Measurements from ENCODE around the gene SORL1. TPM values are rescaled to one million over a fixed set of nuclear protein-coding genes. Genes with fewer than 3 reads are reported as not detected.

The SORL1 gene
- total and polyA plus RNA-seq, 9 of the 15 experiments (the other 6 are each of a cell fraction or from before 2014, with no cell fraction given), result 0.01 to 0.66 TPM; not detected in 7

DNA sequence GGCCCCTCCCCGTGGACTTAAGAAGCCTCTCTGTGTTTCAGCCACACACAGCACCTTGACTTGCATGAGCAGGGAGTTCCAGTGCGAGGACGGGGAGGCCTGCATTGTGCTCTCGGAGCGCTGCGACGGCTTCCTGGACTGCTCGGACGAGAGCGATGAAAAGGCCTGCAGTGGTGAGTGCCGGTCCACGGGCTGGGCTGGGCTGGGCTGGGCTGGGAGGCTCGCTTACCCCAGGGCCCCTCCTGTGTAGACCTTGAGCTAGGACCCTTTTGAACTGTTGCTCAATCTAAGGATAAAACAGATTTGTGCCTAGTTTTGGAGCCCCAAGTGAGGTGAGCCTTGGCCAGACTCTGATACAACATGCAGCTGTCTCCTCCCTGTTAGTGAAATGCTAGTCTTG lies 152.0 kb downstream of the SORL1 start:
- Histone ChIP-seq H3K9me3 (replicated peaks; ENCODE audit: control insufficient read depth, insufficient read depth, low read depth, low read length) (no peaks in the 10 kb centered on the region), H3K27me3 (ENCODE audit: control insufficient read depth in 2 of 2, insufficient read depth in 2 of 2, low read length in 2 of 2) (peaks cover 0 to 8% of the 10 kb centered on the region in 2 experiments; a peak in 1 of 5 replicates), H3K27ac (ENCODE audit: extremely low read depth, low read depth, low read length) (no peak overlapping the region), H3K4me2 (ENCODE audit: insufficient read depth, low read length) (no peak overlapping the region), H4K20me1 (replicated peaks; ENCODE audit: control insufficient read depth, insufficient read depth, low read length) (no peaks in the 10 kb centered on the region), H3K9ac (ENCODE audit: insufficient read depth in 1 of 2, low read depth in 2 of 2, low read length in 2 of 2) (no peak overlapping the region), H3K4me1 (replicated peaks in 1 of 2; ENCODE audit: control insufficient read depth in 2 of 2, insufficient read depth in 2 of 2, low read length in 2 of 2) (no peaks in the 10 kb centered on the region), H3K36me3 (ENCODE audit: control insufficient read depth, insufficient read depth, low read length) (no peaks in the 10 kb centered on the region), H2AFZ (ENCODE audit: low read depth, low read length) (no peak overlapping the region), H3K9me1 (ENCODE audit: control insufficient read depth, insufficient read depth, low read length) (no peaks in the 10 kb centered on the region), H3K79me2 (ENCODE audit: control insufficient read depth, insufficient read depth, low read length) (no peaks in the 10 kb centered on the region), H3K4me3 (no peak overlapping the region)
- in situ Hi-C loops (cut with MboI), result no loop called here
- BruUV-seq (replicated peaks), result no TSS peak
- ChIA-PET CTCF (ENCODE audit: low intra/inter-chr PET ratio) (no interaction called here), POLR2A (no interaction called here)
- 0% methylated on average over 13 of the region's 13 CpGs for WGBS (ENCODE audit: insufficient coverage, low coverage, missing lambda C conversion rate)
- FAIRE-seq (no peak), ATAC-seq (no peak), DNase-seq (ENCODE audit: extremely low read depth in 1 of 4, low spot score in 3 of 4) (no peak)
- intact Hi-C loops (cut with micrococcal nuclease), result no loop called here
- TF ChIP-seq HMGN3 (IDR thresholded peaks at IDR 0.05; ENCODE audit: borderline replicate concordance, extremely low read depth, insufficient read length, low read depth, low read length), result no peak
- no peak for TF ChIP-seq SIX5 (IDR thresholded peaks at IDR 0.05; ENCODE audit: borderline replicate concordance in 1 of 2, insufficient read depth in 1 of 2, low read depth in 1 of 2, low read length in 2 of 2)
- TF ChIP-seq ZNF561 (CRISPR knock-in tag; conservative IDR thresholded peaks at IDR 0.05), result no peak
- TF ChIP-seq TSC22D4 (tag; IDR thresholded peaks at IDR 0.05), result no peak
- TF ChIP-seq FOS (IDR thresholded peaks at IDR 0.05; ENCODE audit: extremely low read depth, insufficient read length), result no peak
- TF ChIP-seq CHCHD3 (CRISPR knock-in tag; IDR thresholded peaks at IDR 0.05), result no peak
- TF ChIP-seq GATA2 (CRISPR knock-in tag; IDR thresholded peaks at IDR 0.05), result no peak
- no peak for TF ChIP-seq BMI1 (IDR thresholded peaks at IDR 0.05; ENCODE audit: low read length)
- TF ChIP-seq CBX1 (IDR thresholded peaks at IDR 0.05; ENCODE audit: low read depth), result no peak
- TF ChIP-seq HLTF (IDR thresholded peaks at IDR 0.05), result no peak
- TF ChIP-seq CSDE1 (IDR thresholded peaks at IDR 0.05), result no peak
- TF ChIP-seq, protein P1, sequence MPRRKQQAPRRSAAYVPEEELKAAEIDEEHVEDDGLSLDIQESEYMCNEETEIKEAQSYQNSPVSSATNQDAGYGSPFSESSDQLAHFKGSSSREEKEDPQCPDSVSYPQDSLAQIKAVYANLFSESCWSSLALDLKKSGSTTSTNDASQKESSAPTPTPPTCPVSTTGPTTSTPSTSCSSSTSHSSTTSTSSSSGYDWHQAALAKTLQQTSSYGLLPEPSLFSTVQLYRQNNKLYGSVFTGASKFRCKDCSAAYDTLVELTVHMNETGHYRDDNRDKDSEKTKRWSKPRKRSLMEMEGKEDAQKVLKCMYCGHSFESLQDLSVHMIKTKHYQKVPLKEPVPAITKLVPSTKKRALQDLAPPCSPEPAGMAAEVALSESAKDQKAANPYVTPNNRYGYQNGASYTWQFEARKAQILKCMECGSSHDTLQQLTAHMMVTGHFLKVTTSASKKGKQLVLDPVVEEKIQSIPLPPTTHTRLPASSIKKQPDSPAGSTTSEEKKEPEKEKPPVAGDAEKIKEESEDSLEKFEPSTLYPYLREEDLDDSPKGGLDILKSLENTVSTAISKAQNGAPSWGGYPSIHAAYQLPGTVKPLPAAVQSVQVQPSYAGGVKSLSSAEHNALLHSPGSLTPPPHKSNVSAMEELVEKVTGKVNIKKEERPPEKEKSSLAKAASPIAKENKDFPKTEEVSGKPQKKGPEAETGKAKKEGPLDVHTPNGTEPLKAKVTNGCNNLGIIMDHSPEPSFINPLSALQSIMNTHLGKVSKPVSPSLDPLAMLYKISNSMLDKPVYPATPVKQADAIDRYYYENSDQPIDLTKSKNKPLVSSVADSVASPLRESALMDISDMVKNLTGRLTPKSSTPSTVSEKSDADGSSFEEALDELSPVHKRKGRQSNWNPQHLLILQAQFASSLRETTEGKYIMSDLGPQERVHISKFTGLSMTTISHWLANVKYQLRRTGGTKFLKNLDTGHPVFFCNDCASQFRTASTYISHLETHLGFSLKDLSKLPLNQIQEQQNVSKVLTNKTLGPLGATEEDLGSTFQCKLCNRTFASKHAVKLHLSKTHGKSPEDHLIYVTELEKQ (CRISPR knock-in tag; IDR thresholded peaks at IDR 0.05), result no peak
- TF ChIP-seq DACH1 (IDR thresholded peaks at IDR 0.05; ENCODE audit: partially characterized antibody), result no peak
- no peak for TF ChIP-seq ZC3H8 (IDR thresholded peaks at IDR 0.05)
- TF ChIP-seq TFE3 (CRISPR knock-in tag; IDR thresholded peaks at IDR 0.05), result no peak
- no peak for TF ChIP-seq ZFX (CRISPR knock-in tag; IDR thresholded peaks at IDR 0.05)
- TF ChIP-seq ILK (tag; IDR thresholded peaks at IDR 0.05; ENCODE audit: borderline replicate concordance, low read depth), result no peak
- TF ChIP-seq STAT5A (IDR thresholded peaks at IDR 0.05; ENCODE audit: borderline replicate concordance, low read length), result no peak
- TF ChIP-seq NFXL1 (CRISPR knock-in tag; IDR thresholded peaks at IDR 0.05), result no peak
- TF ChIP-seq, protein P2, sequence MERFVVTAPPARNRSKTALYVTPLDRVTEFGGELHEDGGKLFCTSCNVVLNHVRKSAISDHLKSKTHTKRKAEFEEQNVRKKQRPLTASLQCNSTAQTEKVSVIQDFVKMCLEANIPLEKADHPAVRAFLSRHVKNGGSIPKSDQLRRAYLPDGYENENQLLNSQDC (CRISPR knock-in tag; IDR thresholded peaks at IDR 0.05), result no peak
